HK-2 (cell line): ENCODE data around the gene KCNRG.
"Not testable (repeated sequence)": the region's sequence is repeated elsewhere in the genome, so short reads cannot be mapped to it uniquely, and the experiment has no call there.

Experiments
- DNase-seq: peaks from one replicate; pipeline ENCODE4 v3.0.0-alpha.2; 2018; ENCODE audit not compliant: unreplicated experiment

Gene KCNRG

GRCh38 chr13:50015258-50015657, at the start of gene KCNRG:
KCNRG (plus strand) TSS chr13:50015444; CDS start chr13:50015494, 50 bp downstream.
- no peak for DNase-seq

DNA sequence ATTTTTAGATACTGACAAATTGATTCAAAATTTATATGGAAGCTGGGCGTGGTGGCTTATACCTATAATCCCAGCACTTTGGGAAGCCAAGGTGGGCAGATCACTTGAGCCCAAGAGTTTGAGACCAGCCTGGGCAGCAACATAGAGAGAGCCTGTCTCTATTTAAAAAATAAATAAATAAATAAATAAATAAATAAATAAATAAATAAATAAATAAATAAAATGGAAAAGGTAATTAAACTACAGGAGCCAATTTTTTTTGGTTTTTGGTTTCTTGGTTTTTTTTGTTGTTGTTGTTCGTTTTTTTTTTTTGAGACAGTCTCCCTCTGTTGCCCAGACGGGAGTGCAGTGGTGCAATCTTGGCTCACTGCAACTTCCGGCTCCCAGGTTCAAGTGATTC, 47.8 kb upstream of the KCNRG start:
- no peak for DNase-seq

DNA sequence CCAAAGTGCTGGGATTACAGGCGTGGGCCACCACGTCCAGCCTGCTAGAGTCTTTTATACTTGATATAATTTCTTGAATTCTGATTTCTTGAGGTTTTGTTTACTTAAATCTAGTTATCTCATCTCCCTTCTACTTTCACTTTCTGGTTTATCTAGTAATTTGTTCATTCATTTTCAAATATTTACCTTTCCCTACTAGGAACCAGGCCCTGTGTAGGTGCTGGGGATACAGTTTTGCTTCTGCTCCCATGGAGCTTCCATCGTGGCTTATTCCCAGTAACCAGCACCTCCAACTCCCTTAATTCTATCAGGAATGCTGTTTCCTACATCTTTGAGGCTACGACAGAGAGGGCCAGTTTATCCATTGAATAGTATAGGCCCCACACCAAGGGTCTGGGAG, 42.5 kb upstream of the KCNRG start:
- no peak for DNase-seq

DNA sequence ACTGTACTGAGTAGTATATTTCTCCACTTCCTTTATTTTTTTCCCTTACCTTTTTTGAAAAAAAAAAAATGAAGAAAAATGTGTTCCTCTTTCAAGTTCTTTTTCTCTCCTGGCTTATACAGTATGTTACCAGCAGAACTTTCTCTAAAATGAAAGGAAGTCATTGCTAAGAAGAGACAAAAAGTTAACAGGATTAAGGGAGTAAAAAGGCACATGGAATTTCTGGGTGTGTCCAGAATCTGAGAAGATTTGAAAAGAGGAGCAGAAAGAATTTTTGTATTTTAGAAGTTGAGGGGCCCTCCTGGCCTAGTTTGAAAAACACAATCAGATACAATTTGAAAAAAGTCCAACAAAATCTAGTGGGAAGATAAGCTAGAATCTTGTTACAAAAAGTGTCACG, 39.4 kb upstream of the KCNRG start:
- DNase-seq, result no peak

DNA sequence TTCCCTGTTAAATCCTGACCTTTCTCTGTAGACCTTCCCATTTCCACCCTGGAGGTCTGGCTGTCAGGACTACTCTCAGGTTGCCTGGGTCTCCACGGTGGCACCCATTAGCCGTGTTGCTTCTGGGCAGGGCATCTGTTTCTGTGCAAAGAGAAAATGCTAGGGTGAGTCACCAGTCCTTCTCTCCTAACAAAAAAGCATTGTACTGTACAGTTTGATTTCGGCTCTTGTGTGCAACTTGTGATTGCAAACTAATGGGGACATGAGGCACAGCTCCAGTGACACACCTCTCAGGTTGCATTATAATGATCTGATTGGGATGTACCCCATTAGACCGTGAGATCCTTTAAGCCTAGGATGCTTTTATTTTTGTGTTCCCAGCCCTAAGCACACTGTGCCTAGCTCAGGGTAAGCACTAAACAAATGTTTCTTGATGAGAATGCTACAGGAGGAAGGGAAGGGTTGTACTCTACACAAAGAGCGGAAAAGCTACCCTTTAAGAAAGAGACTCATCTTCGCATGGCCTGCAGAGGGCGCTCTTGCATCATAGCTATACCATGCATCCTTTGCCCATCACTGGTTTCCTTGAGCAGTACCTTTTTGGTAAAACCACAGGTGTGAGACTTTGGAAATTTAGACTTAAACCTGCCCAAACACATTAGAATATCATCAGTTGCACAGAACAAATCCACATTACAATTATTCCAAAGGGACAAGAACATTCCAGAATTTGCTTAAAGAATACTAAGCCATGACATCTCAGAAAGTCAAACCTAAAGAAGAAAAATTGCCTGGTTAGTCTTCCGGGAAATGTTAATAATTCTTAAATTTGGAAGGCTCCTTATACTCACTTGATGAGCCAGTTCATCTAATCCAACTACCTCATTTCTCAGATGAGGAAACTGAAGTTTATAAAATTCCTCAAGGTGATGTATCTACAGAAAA, 38.7 kb upstream of the KCNRG start:
- DNase-seq, result peak; percentile 43

GRCh38 chr13:49977992-49978391, 37.3 kb upstream of the KCNRG start:
- no peak for DNase-seq

- DNase-seq, result no peak
Measured at GRCh38 chr13:49980266-49980665, 35.0 kb upstream of the KCNRG start.

DNA sequence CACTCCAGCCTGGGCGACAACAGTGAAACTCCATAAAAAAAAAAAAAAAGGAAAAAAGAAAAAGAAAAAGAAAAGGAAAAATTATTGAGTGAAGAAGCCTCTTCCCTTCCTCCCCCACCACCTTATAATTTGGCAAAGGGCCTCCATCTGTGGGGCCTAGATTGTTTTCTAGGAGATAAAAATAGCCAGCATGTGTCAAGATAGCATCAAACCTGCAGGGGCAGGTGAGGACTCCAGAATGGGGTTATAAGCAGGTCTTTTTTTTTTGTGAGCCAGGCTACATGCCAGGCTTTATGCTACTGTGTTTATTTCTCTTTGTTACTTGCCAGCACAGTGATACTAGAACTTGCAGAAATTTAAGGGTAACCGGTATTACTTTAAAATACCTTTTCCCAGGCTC, 30.1 kb upstream of the KCNRG start:
- DNase-seq, result no peak

DNA sequence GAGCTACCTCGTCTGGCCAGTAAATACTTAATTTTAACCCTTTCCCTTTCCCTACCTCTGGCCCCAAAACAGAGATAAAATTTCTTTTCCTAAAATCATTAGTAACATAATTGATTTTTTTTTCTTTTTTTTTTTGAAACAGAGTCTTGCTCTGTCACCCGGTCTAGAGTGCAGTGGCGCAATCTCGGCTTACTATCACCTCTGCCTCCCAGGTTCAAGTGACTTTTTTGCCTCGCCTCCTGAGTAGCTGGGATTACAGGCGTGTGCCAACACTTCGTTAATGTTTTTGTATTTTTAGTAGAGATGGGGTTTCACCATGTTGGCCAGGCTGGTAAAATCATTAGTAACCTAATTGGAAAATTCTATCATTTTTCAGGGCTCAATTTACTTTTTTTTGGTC, 28.8 kb upstream of the KCNRG start:
- no peak for DNase-seq

GRCh38 chr13:49990612-49991011, 24.6 kb upstream of the KCNRG start:
- DNase-seq, result not testable (repeated sequence)

- no peak for DNase-seq
Measured at GRCh38 chr13:49993111-49993510, 22.1 kb upstream of the KCNRG start.

DNA sequence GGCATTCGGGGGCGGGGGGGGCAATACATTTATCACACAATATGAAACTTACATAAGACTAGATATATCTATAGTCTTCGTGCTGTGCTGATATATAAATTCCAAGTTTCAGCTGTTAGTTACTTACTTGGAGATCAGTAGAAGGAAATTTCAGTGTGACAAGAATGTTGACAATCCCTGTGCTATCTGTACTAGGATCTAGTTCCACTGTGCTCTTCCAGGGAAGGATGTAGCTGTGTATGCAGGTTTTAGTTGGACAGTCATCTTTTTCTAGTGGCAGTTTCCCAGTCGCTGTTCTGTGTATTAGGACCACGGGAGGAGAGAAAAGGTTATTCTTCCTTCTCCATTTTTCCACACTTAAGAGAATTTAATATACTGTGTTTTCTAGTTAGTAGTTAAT, 21.6 kb upstream of the KCNRG start:
- no peak for DNase-seq

- DNase-seq, result no peak
Measured at GRCh38 chr13:49995625-49996101, 19.6 kb upstream of the KCNRG start.

DNA sequence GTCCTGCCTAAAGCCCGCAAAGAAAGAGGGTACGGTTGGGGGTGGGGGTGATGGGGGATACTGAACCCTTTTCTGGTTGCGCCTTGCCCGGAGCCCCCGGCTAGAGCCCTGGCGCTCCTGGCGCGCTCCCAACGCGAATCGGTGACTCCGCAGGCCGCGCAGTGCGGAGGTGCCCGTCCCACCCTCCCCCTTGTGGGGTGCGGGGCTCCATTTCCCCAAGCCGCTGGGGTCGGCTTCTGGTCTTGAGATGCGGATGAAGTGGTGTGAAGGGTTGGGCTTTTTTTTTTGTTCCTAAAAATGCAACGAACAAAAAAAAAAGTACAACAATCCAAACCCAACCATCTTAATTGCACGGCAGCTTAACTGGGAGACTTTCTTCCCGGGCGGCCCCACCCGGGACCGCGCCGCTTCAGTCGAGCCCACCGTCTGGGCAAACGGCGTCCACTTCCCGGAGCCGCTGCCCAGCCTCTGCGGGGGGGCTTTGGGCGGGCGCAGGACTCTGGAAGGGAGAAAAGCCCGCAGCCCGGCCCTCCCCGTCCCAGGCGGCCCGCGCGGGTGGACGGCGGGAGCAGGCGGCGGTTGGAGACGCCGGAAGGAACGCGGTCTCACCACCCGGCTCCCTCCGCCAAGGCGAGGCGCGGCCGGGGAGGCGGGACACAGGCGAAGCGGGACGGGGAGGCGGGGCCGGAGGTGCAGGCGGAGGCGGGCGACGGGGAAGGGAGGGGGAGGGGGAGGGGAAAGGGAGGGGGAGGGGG, 18.9 kb upstream of the KCNRG start:
- peak; percentile 73 for DNase-seq

- peak; percentile 77 for DNase-seq
Measured at GRCh38 chr13:49996951-49997895, 18.0 kb upstream of the KCNRG start, which contains the start of gene TRIM13. TRIM13 (plus strand) TSS chr13:49997042; CDS start chr13:50011941, 14,899 bp downstream.

- DNase-seq, result no peak
Measured at GRCh38 chr13:49997955-49998354, 17.3 kb upstream of the KCNRG start.

GRCh38 chr13:49998714-49999624, 16.3 kb upstream of the KCNRG start:
- DNase-seq, result no peak

DNA sequence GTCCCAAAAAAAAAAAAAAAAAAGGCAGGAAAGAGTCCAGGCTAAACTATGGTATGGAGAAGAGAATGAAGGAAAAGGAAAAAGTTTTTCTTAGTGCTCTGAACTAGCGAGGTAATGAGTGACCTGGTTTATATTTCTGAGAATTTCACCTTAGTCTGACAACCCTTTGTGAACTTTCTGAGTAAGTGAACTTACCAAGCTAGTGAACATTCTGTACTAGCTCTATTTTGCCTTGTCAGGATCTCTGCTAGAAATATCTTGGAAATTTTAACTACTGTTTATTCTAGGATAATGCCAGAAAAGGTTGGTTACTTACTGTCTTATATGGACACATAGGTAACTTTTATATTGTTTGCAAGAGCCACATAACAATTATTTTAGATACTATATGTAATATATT, 14.0 kb upstream of the KCNRG start:
- no peak for DNase-seq

GRCh38 chr13:50006426-50007135, 8.7 kb upstream of the KCNRG start:
- no peak for DNase-seq

DNA sequence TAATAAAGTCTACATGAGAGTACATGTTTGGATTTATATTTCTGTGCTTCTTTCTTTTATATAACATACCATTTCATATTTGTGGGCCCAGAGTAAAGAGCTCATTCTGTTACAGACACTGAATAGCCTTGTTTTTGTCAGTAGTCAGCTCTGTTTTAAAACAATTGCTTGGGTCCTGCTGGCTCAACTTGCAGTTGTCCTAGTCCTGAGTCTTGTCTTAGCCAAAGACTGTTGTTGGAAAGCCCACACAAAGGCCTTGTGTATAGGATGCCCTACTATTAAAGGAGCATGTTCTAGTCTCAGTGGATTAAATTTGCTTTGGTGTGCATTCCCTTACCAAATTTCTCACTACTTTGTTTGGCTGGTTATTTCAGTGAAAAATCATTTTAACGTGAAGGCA, 3.8 kb upstream of the KCNRG start:
- no peak for DNase-seq
